ENCODE measurements around the gene F13A1. TPM values are rescaled to one million over a fixed set of nuclear protein-coding genes. Genes with fewer than 3 reads are reported as not detected.

F13A1 gene
- total and polyA plus RNA-seq, 2 donors (not counting 3 experiments of a cell fraction or from before 2014, with no cell fraction given): not detected

DNA sequence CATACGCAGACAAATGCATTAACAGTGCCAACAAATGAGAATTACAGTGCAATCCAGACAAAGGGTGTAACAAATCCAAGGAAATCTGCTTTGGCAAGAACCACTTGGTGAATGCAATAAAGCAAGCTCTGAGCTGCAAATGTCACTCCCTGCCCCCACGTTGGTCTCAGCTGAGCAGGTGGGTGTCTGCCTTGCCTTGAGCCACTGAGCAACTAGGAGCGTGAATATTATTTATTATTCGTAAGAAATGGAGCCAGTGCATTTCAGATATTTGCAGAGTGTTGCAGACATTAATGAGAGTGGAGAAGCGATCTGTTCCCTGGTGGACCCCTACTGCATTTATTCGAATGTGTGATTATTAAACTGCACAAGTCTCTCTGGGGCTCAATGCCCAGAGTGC lies 36.6 kb upstream of the F13A1 start:
- Histone ChIP-seq H3K9ac (replicated peaks; ENCODE audit: extremely low read depth, insufficient read depth, low read length) (no peak overlapping the region), H3K79me2 (ENCODE audit: control insufficient read depth, insufficient read depth, low read length) (no peaks in the 10 kb centered on the region), H2AFZ (ENCODE audit: low read depth, low read length) (no peak overlapping the region), H3K4me3 (replicated peaks in 1 of 3; ENCODE audit: insufficient read depth in 1 of 3, low read depth in 1 of 3, low read length in 3 of 3) (no peak overlapping the region), H4K20me1 (replicated peaks; ENCODE audit: control insufficient read depth, extremely low read depth, insufficient read depth, low read length) (no peaks in the 10 kb centered on the region), H3K36me3 (ENCODE audit: control insufficient read depth in 2 of 2, extremely low read depth in 1 of 2, insufficient read depth in 2 of 2, low read length in 2 of 2) (no peaks in the 10 kb centered on the region), H3K27ac (ENCODE audit: insufficient read depth, low read depth, low read length) (no peak overlapping the region), H3K9me1 (replicated peaks; ENCODE audit: control insufficient read depth, extremely low read depth, insufficient read depth, low read length) (no peaks in the 10 kb centered on the region), H3K4me2 (ENCODE audit: insufficient read depth, low read length) (no peak overlapping the region), H3K4me1 (ENCODE audit: control insufficient read depth, extremely low read depth, insufficient read depth, low read length) (no peaks in the 10 kb centered on the region), H3K27me3 (ENCODE audit: control insufficient read depth in 2 of 2, insufficient read depth in 2 of 2, low read length in 2 of 2) (no peaks in the 10 kb centered on the region), H3K9me3 (replicated peaks; ENCODE audit: control insufficient read depth, insufficient read depth, low read length) (no peaks in the 10 kb centered on the region)
- DNase-seq (ENCODE audit: low read depth, low spot score) (no peak), FAIRE-seq (no peak)
- TF ChIP-seq POLR2AphosphoS5 (IDR thresholded peaks at IDR 0.05; ENCODE audit: insufficient read depth, low read depth, low read length) (no peak), FOS (IDR thresholded peaks at IDR 0.05; ENCODE audit: borderline replicate concordance, insufficient read depth, low read length) (no peak), MYC (IDR thresholded peaks at IDR 0.05; ENCODE audit: low read depth, low read length) (no peak), GATA2 (IDR thresholded peaks at IDR 0.05; ENCODE audit: insufficient read depth, insufficient read length, low read depth, low read length) (no peak), POLR2A (IDR thresholded peaks at IDR 0.05; ENCODE audit: low read depth, low read length) (no peak), EZH2 (IDR thresholded peaks at IDR 0.05; ENCODE audit: borderline replicate concordance, low read depth, low read length, severe bottlenecking) (no peak), JUN (IDR thresholded peaks at IDR 0.05; ENCODE audit: borderline replicate concordance, insufficient read depth, insufficient read length, low read depth) (no peak)
- TF ChIP-seq, protein P1, sequence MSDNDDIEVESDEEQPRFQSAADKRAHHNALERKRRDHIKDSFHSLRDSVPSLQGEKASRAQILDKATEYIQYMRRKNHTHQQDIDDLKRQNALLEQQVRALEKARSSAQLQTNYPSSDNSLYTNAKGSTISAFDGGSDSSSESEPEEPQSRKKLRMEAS (IDR thresholded peaks at IDR 0.05; ENCODE audit: insufficient read depth, insufficient read length): no peak
- TF ChIP-seq, protein P2, sequence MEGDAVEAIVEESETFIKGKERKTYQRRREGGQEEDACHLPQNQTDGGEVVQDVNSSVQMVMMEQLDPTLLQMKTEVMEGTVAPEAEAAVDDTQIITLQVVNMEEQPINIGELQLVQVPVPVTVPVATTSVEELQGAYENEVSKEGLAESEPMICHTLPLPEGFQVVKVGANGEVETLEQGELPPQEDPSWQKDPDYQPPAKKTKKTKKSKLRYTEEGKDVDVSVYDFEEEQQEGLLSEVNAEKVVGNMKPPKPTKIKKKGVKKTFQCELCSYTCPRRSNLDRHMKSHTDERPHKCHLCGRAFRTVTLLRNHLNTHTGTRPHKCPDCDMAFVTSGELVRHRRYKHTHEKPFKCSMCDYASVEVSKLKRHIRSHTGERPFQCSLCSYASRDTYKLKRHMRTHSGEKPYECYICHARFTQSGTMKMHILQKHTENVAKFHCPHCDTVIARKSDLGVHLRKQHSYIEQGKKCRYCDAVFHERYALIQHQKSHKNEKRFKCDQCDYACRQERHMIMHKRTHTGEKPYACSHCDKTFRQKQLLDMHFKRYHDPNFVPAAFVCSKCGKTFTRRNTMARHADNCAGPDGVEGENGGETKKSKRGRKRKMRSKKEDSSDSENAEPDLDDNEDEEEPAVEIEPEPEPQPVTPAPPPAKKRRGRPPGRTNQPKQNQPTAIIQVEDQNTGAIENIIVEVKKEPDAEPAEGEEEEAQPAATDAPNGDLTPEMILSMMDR (IDR thresholded peaks at IDR 0.05; ENCODE audit: extremely low read depth in 1 of 2, insufficient read depth in 1 of 2, low read depth in 1 of 2, low read length in 2 of 2): no peak
- intact Hi-C loops (cut with micrococcal nuclease) (no loop called here), dilution Hi-C loops (cut with MboI; ENCODE audit: extremely low pct_ligation_motif_present, low sequenced_read_pairs) (no loop called here)
- BruUV-seq (replicated peaks): no TSS peak
- ChIA-PET CTCF (no interaction called here), POLR2A (no interaction called here)
